ENCODE results near the gene SAMD4B. TPM values are rescaled to one million over a fixed set of nuclear protein-coding genes. Genes with fewer than 3 reads are reported as not detected.

Gene SAMD4B
- total and polyA plus RNA-seq, 10 of the 15 experiments (the other 5 are each of a cell fraction or from before 2014, with no cell fraction given): 2.4 to 43.3 (median 23.9) TPM

GRCh38 chr19:39427707-39428106 lies 85.5 kb downstream of the SAMD4B start:
- ChIA-PET POLR2A (interaction anchor here (0.5 to 2.9 kb wide), 4 partner anchors 8 to 368 kb away, joined by 3 to 13 read pairs (median 5); partner anchors contain the start of gene RPS16), CTCF (interaction anchor here (0.8 to 2.2 kb wide), 4 partner anchors 8 to 244 kb away, joined by 3 to 9 read pairs (median 4); partner anchors contain the start of genes PLEKHG2 and RPS16), SMC1A (ENCODE audit: uncharacterized antibody, unreplicated experiment) (interaction anchor here (1.2 to 1.6 kb wide), 2 partner anchors 9 to 12 kb away, joined by 3 to 5 read pairs; no protein-coding TSS in a partner anchor), RAD21 (ENCODE audit: unreplicated experiment) (interaction anchor here (1.4 kb wide), 1 partner anchor 8 kb away, joined by 3 read pairs; the partner anchor contains the start of gene RPS16)
- no peaks in the 10 kb centered on the region; the same call in 1 of the 2 replicates for H4K20me1 ChIP-seq (ENCODE audit: control insufficient read depth, insufficient read depth)
- H3K36me3 ChIP-seq (ENCODE audit: control insufficient read depth in 2 of 2, insufficient read depth in 2 of 2, low read length in 1 of 2): peaks cover 7 to 15% of the 10 kb centered on the region in 2 experiments; a peak in 3 of 4 replicates
- H3K27ac ChIP-seq (ENCODE audit: control insufficient read depth, insufficient read depth): no peak overlapping the region
- no TSS peak for BruUV-seq (replicated peaks)
- intact Hi-C loops (cut with micrococcal nuclease; ENCODE audit: unreplicated experiment) (no loop called here), in situ Hi-C loops (cut with MboI) (no loop called here)
- 93% methylated on average over 11 of the region's 11 CpGs for WGBS (ENCODE audit: insufficient coverage, insufficient replicate concordance, low lambda C conversion rate, missing lambda C conversion rate)
- FAIRE-seq (no peak), ATAC-seq (no peak), DNase-seq (ENCODE audit: low read depth, low spot score) (no peak)
- no peaks in the 10 kb centered on the region for H3K9me3 ChIP-seq (replicated peaks; ENCODE audit: control insufficient read depth, insufficient read depth, low read length)
- H3K4me1 ChIP-seq (ENCODE audit: control insufficient read depth, insufficient read depth, low read length): peaks cover 18% of the 10 kb centered on the region
- no peaks in the 10 kb centered on the region for H3K27me3 ChIP-seq (replicated peaks in 1 of 2; ENCODE audit: control insufficient read depth in 2 of 2, insufficient read depth in 2 of 2, low read length in 1 of 2)
- H3K4me3 ChIP-seq: no peak overlapping the region
- H3K4me2 ChIP-seq (ENCODE audit: control insufficient read depth, insufficient read depth): no peak overlapping the region
- TF ChIP-seq, protein P1, sequence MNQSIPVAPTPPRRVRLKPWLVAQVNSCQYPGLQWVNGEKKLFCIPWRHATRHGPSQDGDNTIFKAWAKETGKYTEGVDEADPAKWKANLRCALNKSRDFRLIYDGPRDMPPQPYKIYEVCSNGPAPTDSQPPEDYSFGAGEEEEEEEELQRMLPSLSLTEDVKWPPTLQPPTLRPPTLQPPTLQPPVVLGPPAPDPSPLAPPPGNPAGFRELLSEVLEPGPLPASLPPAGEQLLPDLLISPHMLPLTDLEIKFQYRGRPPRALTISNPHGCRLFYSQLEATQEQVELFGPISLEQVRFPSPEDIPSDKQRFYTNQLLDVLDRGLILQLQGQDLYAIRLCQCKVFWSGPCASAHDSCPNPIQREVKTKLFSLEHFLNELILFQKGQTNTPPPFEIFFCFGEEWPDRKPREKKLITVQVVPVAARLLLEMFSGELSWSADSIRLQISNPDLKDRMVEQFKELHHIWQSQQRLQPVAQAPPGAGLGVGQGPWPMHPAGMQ (IDR thresholded peaks at IDR 0.05; ENCODE audit: borderline replicate concordance): no peak
- TF ChIP-seq TARDBP (IDR thresholded peaks at IDR 0.05; ENCODE audit: borderline replicate concordance) (no peak), PAX5 (IDR thresholded peaks at IDR 0.05; ENCODE audit: borderline replicate concordance, low read depth, low read length) (no peak)
- no peak overlapping the region for H2AFZ ChIP-seq (ENCODE audit: control insufficient read depth, low read depth, low read length)
- no peak overlapping the region for H3K9ac ChIP-seq (ENCODE audit: control insufficient read depth, insufficient read depth, low read length)
- H3K79me2 ChIP-seq (ENCODE audit: control insufficient read depth, insufficient read depth, low read length): peaks cover 3% of the 10 kb centered on the region
